Esophagus muscularis mucosa (tissue), 4 donors: ENCODE measurements around the gene LYPD1. TPM values are rescaled to one million over a fixed set of nuclear protein-coding genes. Genes with fewer than 3 reads are reported as not detected.

ENCODE experiments used
- DNase-seq: peaks from one replicate; pipeline ENCODE4 v3.0.0-alpha.2; 2017; ENCODE audit errors: extremely low spot score
- H3K27ac ChIP-seq, 4 donors: fragments of 200-600 bp; sonication (generic); replicated peaks in 1 of 4; 1 replicate in 3 of 4; 2 replicates in 1 of 4; pipeline ENCODE4 v1.5.1; 2016 to 2019; ENCODE audit warnings: mild to moderate bottlenecking in 1 of 4
- H3K27me3 ChIP-seq, 4 donors: fragments of 200-600 bp; sonication (generic); one replicate each; pipeline versions ENCODE4 v1.5.1 to v1.6.0; 2016 to 2019
- H3K36me3 ChIP-seq, 4 donors: fragments of 200-600 bp; sonication (generic); one replicate each; pipeline ENCODE4 v1.5.1; 2016 to 2019
- H3K4me1 ChIP-seq, 4 donors: fragments of 200-600 bp; sonication (generic); one replicate each; pipeline ENCODE4 v1.5.1; 2016 to 2019
- H3K4me3 ChIP-seq, 4 donors: fragments of 200-600 bp; sonication (generic); 1 replicate in 2 of 4; 2 replicates in 2 of 4; pipeline ENCODE4 v1.5.1; 2016 to 2019; ENCODE audit warnings: mild to moderate bottlenecking in 4 of 4, moderate library complexity in 1 of 4
- H3K9me3 ChIP-seq, 4 donors: fragments of 200-600 bp; sonication (generic); 1 replicate in 3 of 4; 2 replicates in 1 of 4; pipeline ENCODE4 v1.5.1; 2016 to 2019
- EP300 ChIP-seq: sonication (generic); formaldehyde crosslinking; IDR thresholded peaks from one replicate; pipeline ENCODE4 v1.6.1; 2017; ENCODE audit warnings: antibody characterized with exemption
- POLR2A ChIP-seq: fragments of 450-650 bp; IDR thresholded peaks from one replicate; pipeline ENCODE4 v1.6.1; 2017; ENCODE audit warnings: antibody characterized with exemption, moderate library complexity, mild to moderate bottlenecking, low read depth
- POLR2AphosphoS5 ChIP-seq, 2 donors: sonication (generic); formaldehyde crosslinking; IDR thresholded peaks; one replicate each; pipeline ENCODE4 v1.6.1; 2017; ENCODE audit warnings: antibody characterized with exemption in 2 of 2
- WGBS: methylation state at CpG from one replicate; pipeline ENCODE4 v1.1.5; 2018; 5-methylcytosine and 5-hydroxymethylcytosine counted together
- intact Hi-C: fragments of 100-400 bp; cut with DNase I; formaldehyde crosslinking; loops from one replicate; pipeline ENCODE4 v1.15.1; 2023
- total RNA-seq, 4 donors: library from RNA; depleted of rRNA; stranded (reverse); fragments of >200 nt; gene quantifications; one replicate each; pipeline versions ENCODE4 v1.1.0 to v1.2.1, GENCODE V29; 2016
- TF ChIP-seq, protein P1 (sequence below), 3 experiments: fragments of 200-600 bp in 2 of 3; fragments of 450-650 bp in 1 of 3; sonication (generic) in 2 of 3; IDR thresholded peaks; one replicate each; pipeline ENCODE4 v1.5.1; 2017 to 2019; ENCODE audit warnings: antibody characterized with exemption in 3 of 3, mild to moderate bottlenecking in 2 of 3, moderate library complexity in 1 of 3

The LYPD1 gene
- total RNA-seq, 4 donors from 2014 or later, result 0.66 to 5.4 (median 0.71) TPM; not detected in 1

DNA sequence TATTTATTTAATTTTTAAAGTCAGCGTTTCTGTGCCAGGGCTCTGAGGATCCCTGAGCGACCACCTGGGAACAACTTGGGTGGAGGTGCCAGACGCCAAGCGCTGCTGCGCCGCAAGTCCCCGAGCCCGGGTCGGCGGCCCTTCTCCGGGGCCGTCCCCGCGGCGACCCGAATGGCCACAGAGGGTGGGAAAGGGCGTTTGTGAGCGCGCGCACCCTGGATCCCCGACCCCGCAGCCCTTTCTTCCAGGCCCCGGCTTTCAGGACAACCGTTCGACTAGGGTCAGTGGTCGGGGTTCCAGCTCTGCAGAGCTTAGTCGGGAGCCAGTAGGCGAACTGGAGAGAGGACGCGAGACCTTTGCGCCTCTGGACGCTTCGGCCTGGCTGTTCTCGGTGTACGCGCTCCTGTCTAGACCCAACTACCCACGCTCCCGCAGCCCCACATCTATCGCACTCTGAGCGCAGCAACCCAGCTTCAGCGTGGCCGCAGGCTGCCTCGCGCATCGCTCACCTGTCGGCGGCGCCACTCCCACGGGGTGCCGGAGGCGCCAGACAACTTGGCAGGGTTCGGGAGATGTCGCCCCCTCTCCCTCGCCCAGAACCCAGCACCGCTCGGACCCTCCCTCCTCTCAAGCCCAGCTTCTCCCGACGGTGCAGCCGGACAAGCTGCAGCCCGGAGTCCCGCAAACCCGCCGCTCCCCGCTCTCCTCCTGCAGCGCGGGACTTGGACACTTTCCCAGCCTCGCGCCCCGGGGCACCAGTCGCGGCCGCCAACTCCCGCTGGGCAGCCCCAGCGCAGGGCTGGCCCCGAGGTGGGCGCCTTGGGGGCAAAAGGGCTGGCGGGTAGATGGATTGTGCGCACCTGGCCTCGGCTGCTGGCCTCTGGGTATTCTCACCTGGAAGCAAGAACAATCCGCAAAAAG is 758 bp downstream of the LYPD1 start:
- no peaks in the 10 kb centered on the region for H3K36me3 ChIP-seq
- H3K9me3 ChIP-seq, result no peaks in the 10 kb centered on the region
- TF ChIP-seq POLR2A (no peak), EP300 (no peak), POLR2AphosphoS5 (IDR thresholded peaks at IDR 0.05) (no peak)
- TF ChIP-seq, protein P1, sequence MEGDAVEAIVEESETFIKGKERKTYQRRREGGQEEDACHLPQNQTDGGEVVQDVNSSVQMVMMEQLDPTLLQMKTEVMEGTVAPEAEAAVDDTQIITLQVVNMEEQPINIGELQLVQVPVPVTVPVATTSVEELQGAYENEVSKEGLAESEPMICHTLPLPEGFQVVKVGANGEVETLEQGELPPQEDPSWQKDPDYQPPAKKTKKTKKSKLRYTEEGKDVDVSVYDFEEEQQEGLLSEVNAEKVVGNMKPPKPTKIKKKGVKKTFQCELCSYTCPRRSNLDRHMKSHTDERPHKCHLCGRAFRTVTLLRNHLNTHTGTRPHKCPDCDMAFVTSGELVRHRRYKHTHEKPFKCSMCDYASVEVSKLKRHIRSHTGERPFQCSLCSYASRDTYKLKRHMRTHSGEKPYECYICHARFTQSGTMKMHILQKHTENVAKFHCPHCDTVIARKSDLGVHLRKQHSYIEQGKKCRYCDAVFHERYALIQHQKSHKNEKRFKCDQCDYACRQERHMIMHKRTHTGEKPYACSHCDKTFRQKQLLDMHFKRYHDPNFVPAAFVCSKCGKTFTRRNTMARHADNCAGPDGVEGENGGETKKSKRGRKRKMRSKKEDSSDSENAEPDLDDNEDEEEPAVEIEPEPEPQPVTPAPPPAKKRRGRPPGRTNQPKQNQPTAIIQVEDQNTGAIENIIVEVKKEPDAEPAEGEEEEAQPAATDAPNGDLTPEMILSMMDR (IDR thresholded peaks at IDR 0.05), result no peak
- H3K27me3 ChIP-seq, result peaks cover 0 to 56% (median 26%) of the 10 kb centered on the region in 4 donors
- peaks cover 24 to 33% (median 32%) of the 10 kb centered on the region in 4 donors for H3K4me1 ChIP-seq
- DNase-seq, result no peak
- whole genome bisulfite sequencing, result 0% methylated on average over 20 of the region's 80 CpGs
- intact Hi-C loops, result no loop called here
- H3K27ac ChIP-seq, result no peak overlapping the region
- peak overlapping the region; percentile 50 to 62 (median 54) for H3K4me3 ChIP-seq

DNA sequence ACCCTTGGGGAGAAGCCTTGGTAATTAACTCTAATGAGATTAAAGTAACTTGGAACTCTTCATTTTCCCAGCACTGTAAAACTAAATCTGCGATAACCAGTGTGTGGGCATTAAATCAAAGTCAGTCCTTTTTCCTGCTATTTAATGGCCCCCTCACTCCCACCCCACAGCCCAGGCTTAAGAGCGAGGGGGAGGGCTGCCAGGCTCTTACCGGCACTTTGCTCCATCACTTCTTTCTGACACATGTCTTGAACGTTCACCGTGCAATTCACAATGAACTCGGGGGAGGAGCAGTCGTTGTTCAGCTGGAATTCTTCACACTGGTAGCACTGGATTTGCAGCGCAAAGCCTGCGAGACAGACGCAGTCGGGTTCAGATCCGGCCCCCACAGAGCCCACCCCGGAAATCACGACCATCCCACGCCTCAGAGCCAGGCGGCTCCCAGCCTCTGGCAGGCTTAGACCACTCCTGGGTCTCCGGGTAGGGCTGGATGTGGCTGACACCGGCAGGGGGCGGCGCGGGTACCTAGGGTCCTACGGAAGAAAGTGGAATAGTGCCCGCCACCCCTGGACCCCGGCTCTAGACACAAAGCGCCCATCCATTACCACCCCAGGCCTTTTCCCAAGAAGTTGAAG is 1.7 kb downstream of the LYPD1 start:
- peaks cover 0 to 56% (median 26%) of the 10 kb centered on the region in 4 donors for H3K27me3 ChIP-seq
- no peaks in the 10 kb centered on the region for H3K9me3 ChIP-seq
- H3K27ac ChIP-seq, result no peak overlapping the region
- H3K4me1 ChIP-seq, result peaks cover 24 to 33% (median 32%) of the 10 kb centered on the region in 4 donors
- whole genome bisulfite sequencing, result 16% methylated on average over 23 of the region's 25 CpGs
- DNase-seq, result no peak
- intact Hi-C loops, result no loop called here
- H3K4me3 ChIP-seq, result peak overlapping the region; percentile 50 to 62 (median 54)
- no peaks in the 10 kb centered on the region for H3K36me3 ChIP-seq
- TF ChIP-seq, protein P1 (IDR thresholded peaks at IDR 0.05), result no peak
- TF ChIP-seq POLR2AphosphoS5 (IDR thresholded peaks at IDR 0.05) (no peak), EP300 (no peak), POLR2A (no peak)

DNA sequence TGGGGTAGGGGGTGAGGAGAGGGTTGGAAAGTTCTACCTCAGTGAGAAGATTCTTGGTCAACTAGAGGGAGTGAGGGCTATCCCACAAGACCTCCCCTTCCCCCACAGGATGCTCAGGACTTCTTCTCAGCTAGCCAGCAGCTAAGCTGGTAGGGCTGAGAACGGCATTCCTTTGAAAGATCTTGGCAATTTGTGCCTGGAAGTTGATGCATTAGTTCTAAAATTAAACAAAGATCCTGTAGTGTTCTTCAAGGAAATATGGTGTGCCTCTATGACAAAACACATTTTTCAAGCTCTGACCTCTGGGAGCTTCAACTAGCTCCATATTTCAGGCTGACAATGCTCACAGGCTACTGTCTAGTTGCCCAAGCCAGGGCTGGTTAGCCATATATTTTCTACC is 2.3 kb downstream of the LYPD1 start:
- Histone ChIP-seq H3K9me3 (no peaks in the 10 kb centered on the region), H3K27ac (no peak overlapping the region), H3K4me1 (peaks cover 24 to 33% (median 32%) of the 10 kb centered on the region in 4 donors), H3K27me3 (peaks cover 0 to 56% (median 26%) of the 10 kb centered on the region in 4 donors), H3K4me3 (no peak overlapping the region), H3K36me3 (no peaks in the 10 kb centered on the region)
- no peak for TF ChIP-seq POLR2A
- TF ChIP-seq, protein P1 (IDR thresholded peaks at IDR 0.05), result no peak
- no peak for TF ChIP-seq POLR2AphosphoS5 (IDR thresholded peaks at IDR 0.05)
- no peak for TF ChIP-seq EP300
- intact Hi-C loops, result no loop called here
- 25% methylated on average over 1 of the region's 1 CpG for WGBS
- no peak for DNase-seq

DNA sequence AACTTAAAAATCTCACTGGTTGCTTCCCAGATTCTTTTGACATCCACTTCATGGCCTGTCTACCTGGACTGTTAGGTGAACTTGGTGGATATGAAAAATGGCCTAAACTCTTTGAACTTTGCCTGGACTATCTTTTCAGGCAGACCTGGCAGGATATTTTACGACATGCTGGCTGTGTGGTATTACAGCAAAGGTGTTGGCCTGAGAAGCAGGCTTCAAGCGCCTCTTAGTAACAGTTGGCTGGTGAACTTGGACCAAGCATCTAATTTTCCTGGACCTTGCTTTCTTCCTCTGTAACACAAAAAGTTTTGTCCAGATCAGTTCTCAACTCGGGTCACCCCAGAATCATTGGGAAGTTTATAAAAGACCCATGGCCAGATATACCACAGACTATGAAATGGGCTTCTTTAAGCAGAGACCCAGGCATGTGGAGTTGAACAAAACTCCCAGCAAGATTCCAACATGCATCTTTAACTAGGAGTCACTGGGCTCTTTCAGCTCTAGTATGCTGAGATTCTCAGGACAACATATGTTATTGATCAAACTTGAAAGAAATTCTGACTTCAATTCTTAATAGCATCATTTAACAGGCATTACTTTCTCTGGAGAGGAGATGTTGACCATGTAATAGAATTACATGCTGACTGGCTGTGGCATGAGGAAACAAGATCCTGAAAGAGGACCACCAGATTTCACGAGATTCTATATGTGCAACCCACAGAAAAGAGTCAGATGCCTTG is 4.4 kb downstream of the LYPD1 start:
- intact Hi-C loops, result no loop called here
- no peaks in the 10 kb centered on the region for H3K36me3 ChIP-seq
- peaks cover 20 to 24% (median 23%) of the 10 kb centered on the region in 4 donors for H3K4me1 ChIP-seq
- no peaks in the 10 kb centered on the region for H3K9me3 ChIP-seq
- no peak overlapping the region for H3K4me3 ChIP-seq
- 81% methylated on average over 4 of the region's 4 CpGs for WGBS
- no peak overlapping the region for H3K27ac ChIP-seq
- no peak for TF ChIP-seq POLR2AphosphoS5 (IDR thresholded peaks at IDR 0.05)
- no peak for TF ChIP-seq EP300
- DNase-seq, result no peak
- peaks cover 0 to 53% (median 21%) of the 10 kb centered on the region in 4 donors for H3K27me3 ChIP-seq
